HepG2 (cell line): ENCODE results near the gene LDHAL6B. TPM values are rescaled to one million over a fixed set of nuclear protein-coding genes. Genes with fewer than 3 reads are reported as not detected.

ENCODE experiments used
- AGO2 ChIP-seq: fragments of 200-400 bp; formaldehyde crosslinking; optimal IDR thresholded peaks from 2 replicates; pipeline ENCODE3; 2017; ENCODE audit warnings: mild to moderate bottlenecking, low read depth, low read length, moderate library complexity
- E2F1 ChIP-seq: sonication (generic); formaldehyde crosslinking; IDR thresholded peaks from 2 replicates; pipeline ENCODE4 v1.5.0; 2020; ENCODE audit warnings: missing genetic modification reagents
- E2F2 ChIP-seq: sonication (generic); formaldehyde crosslinking; IDR thresholded peaks from 2 replicates; pipeline ENCODE4 v1.4.0; 2020; ENCODE audit warnings: missing genetic modification reagents, borderline replicate concordance
- EED ChIP-seq: sonication (generic); formaldehyde crosslinking; IDR thresholded peaks from 2 replicates; pipeline ENCODE4 v1.5.0; 2020; ENCODE audit warnings: mild to moderate bottlenecking, missing genetic modification reagents
- IRF2 ChIP-seq: IDR thresholded peaks from 2 replicates; pipeline ENCODE4 v1.6.1; 2018; ENCODE audit warnings: missing genetic modification reagents, missing compliant biosample characterization
- MED13 ChIP-seq: sonication (generic); formaldehyde crosslinking; IDR thresholded peaks from 2 replicates; pipeline ENCODE4 v1.5.0; 2020; ENCODE audit warnings: missing genetic modification reagents
- MLX ChIP-seq: IDR thresholded peaks from 2 replicates; pipeline ENCODE4 v1.6.1; 2016
- MTF2 ChIP-seq: sonication (generic); formaldehyde crosslinking; IDR thresholded peaks from 2 replicates; pipeline ENCODE4 v1.5.0; 2020; ENCODE audit warnings: missing genetic modification reagents, borderline replicate concordance
- RAD21 ChIP-seq: fragments of 450-650 bp; formaldehyde crosslinking; IDR thresholded peaks from 2 replicates; pipeline ENCODE4 v1.5.0; 2020; ENCODE audit warnings: mild to moderate bottlenecking
- RERE ChIP-seq: IDR thresholded peaks from 2 replicates; pipeline ENCODE4 v1.6.1; 2016; ENCODE audit warnings: low read depth, missing genetic modification reagents, missing compliant biosample characterization
- SIN3B ChIP-seq: fragments of 150-350 bp; IDR thresholded peaks from 2 replicates; pipeline ENCODE4 v1.6.1; 2014; ENCODE audit warnings: low read length
- SPEN ChIP-seq: sonication (generic); formaldehyde crosslinking; IDR thresholded peaks from 2 replicates; pipeline ENCODE4 v1.5.1; 2020; ENCODE audit warnings: low read depth, mild to moderate bottlenecking, missing genetic modification reagents
- TOPORS ChIP-seq: sonication (generic); formaldehyde crosslinking; IDR thresholded peaks from 2 replicates; pipeline ENCODE4 v1.8.0; 2023; ENCODE audit warnings: mild to moderate bottlenecking, missing genetic modification reagents
- ZBTB37 ChIP-seq: sonication (generic); formaldehyde crosslinking; IDR thresholded peaks from 2 replicates; pipeline ENCODE4 v1.4.0; 2020; ENCODE audit warnings: mild to moderate bottlenecking, missing genetic modification reagents
- ZMYM4 ChIP-seq: sonication (generic); formaldehyde crosslinking; IDR thresholded peaks from 2 replicates; pipeline ENCODE4 v1.8.1; 2023; ENCODE audit warnings: mild to moderate bottlenecking, missing genetic modification reagents
- ZNF460 ChIP-seq: sonication (generic); formaldehyde crosslinking; IDR thresholded peaks from 2 replicates; pipeline ENCODE4 v1.5.1; 2020; ENCODE audit warnings: missing genetic modification reagents, mild to moderate bottlenecking, borderline replicate concordance
- ZNF570 ChIP-seq: sonication (generic); formaldehyde crosslinking; IDR thresholded peaks from 2 replicates; pipeline ENCODE4 v1.4.0; 2020; ENCODE audit warnings: mild to moderate bottlenecking, missing genetic modification reagents, borderline replicate concordance
- ZNF644 ChIP-seq: IDR thresholded peaks from 2 replicates; pipeline ENCODE4 v1.6.1; 2016; ENCODE audit warnings: low read depth
- ZNF850 ChIP-seq: sonication (generic); formaldehyde crosslinking; conservative IDR thresholded peaks from 2 replicates; pipeline ENCODE4 v1.9.0; 2021; ENCODE audit warnings: mild to moderate bottlenecking, missing genetic modification reagents
- ZSCAN12 ChIP-seq: sonication (generic); formaldehyde crosslinking; IDR thresholded peaks from 2 replicates; pipeline ENCODE4 v1.9.0; 2021; ENCODE audit warnings: mild to moderate bottlenecking, missing genetic modification reagents
- ZSCAN30 ChIP-seq: sonication (generic); formaldehyde crosslinking; IDR thresholded peaks from 2 replicates; pipeline ENCODE4 v1.5.0; 2020; ENCODE audit warnings: mild to moderate bottlenecking, missing genetic modification reagents
- ZZZ3 ChIP-seq: sonication (generic); formaldehyde crosslinking; IDR thresholded peaks from 2 replicates; pipeline ENCODE4 v1.4.0; 2020; ENCODE audit warnings: missing genetic modification reagents, mild to moderate bottlenecking, borderline replicate concordance
- polyA plus RNA-seq, 8 experiments: library from polyadenylated mRNA; depleted of rRNA in 3 of 8; stranded (reverse) in 7 of 8; unstranded in 1 of 8; fragments of >200 nt; fragmentation: Illumina TruSeq in 4 of 8; extraction: Trizol in 4 of 8; gene quantifications; 2 replicates each; pipeline versions ENCODE4 v1.2.1 to v1.2.3, GENCODE V29; 2011 to 2016; ENCODE audit warnings: low read depth in 4 of 8, missing spikeins in 1 of 8, mixed read lengths in 1 of 8; ENCODE audit not compliant: insufficient read depth in 1 of 8
- total RNA-seq, 5 experiments: library from RNA; depleted of rRNA; stranded (reverse); fragments of >200 nt; fragmentation: Illumina TruSeq; extraction: Trizol; gene quantifications; 2 replicates each; pipeline ENCODE4 v1.2.3, GENCODE V29; 2016; ENCODE audit warnings: low read depth in 1 of 5

LDHAL6B gene
- total and polyA plus RNA-seq, 2 of the 13 experiments (the other 11 are each of a cell fraction or from before 2014, with no cell fraction given), result not detected

- TF ChIP-seq MLX, result 0 out of 2 replicates have a peak, but pooled peaks have one; percentile 40
- TF ChIP-seq MTF2 (CRISPR knock-in tag), result no peak
- no peak for TF ChIP-seq SPEN (CRISPR knock-in tag)
- no peak for TF ChIP-seq TOPORS (CRISPR knock-in tag)
- no peak for TF ChIP-seq SIN3B
- TF ChIP-seq ZNF460, result no peak
- no peak for TF ChIP-seq RERE
- no peak for TF ChIP-seq RAD21 (CRISPR knock-in tag)
- no peak for TF ChIP-seq ZNF644 (CRISPR knock-in tag)
- TF ChIP-seq E2F2 (CRISPR knock-in tag), result no peak
- 0 out of 2 replicates have a peak, but pooled peaks have one; percentile 30 for TF ChIP-seq ZBTB37 (CRISPR knock-in tag)
- TF ChIP-seq MED13 (CRISPR knock-in tag), result no peak
- TF ChIP-seq ZZZ3 (CRISPR knock-in tag), result no peak
- TF ChIP-seq E2F1 (CRISPR knock-in tag), result no peak
- TF ChIP-seq ZMYM4 (CRISPR knock-in tag), result no peak
- no peak for TF ChIP-seq ZNF570
- no peak for TF ChIP-seq ZNF850
- no peak for TF ChIP-seq ZSCAN12
- TF ChIP-seq AGO2, result no peak
- no peak for TF ChIP-seq ZSCAN30 (CRISPR knock-in tag)
- no peak for TF ChIP-seq EED
- TF ChIP-seq IRF2, result 0 out of 2 replicates have a peak, but pooled peaks have one; percentile 51
Observed at GRCh38 chr15:59255680-59256336, 49.2 kb downstream of the LDHAL6B start (continued).
